Measurements from ENCODE around the gene DPH1.

DPH1 gene

GRCh38 chr17:2027528-2028233 is 2.3 kb upstream of the DPH1 start:
- DNase-seq = no peak

GRCh38 chr17:2028234-2028614 is 1.7 kb upstream of the DPH1 start:
- DNase-seq = no peak

- no peak for DNase-seq
Measured at GRCh38 chr17:2028737-2029136, 1.2 kb upstream of the DPH1 start.

- DNase-seq = peak; percentile 64
Measured at GRCh38 chr17:2030779-2031163, 818 bp downstream of the DPH1 start.

- DNase-seq = no peak
Measured at GRCh38 chr17:2033153-2033552, 3.2 kb downstream of the DPH1 start.

- no peak for DNase-seq
Measured at GRCh38 chr17:2034157-2034556, 4.2 kb downstream of the DPH1 start.

GRCh38 chr17:2034806-2035540 is 5.0 kb downstream of the DPH1 start:
- DNase-seq = no peak

- no peak for DNase-seq
Measured at GRCh38 chr17:2035541-2036488, 5.9 kb downstream of the DPH1 start.

- DNase-seq = no peak
Measured at GRCh38 chr17:2037155-2037554, 7.2 kb downstream of the DPH1 start.

- no peak for DNase-seq
Measured at GRCh38 chr17:2040219-2040827, 10.4 kb downstream of the DPH1 start.

- no peak for DNase-seq
Measured at GRCh38 chr17:2040942-2041560, 11.1 kb downstream of the DPH1 start.

- peak; percentile 96 for DNase-seq
Measured at GRCh38 chr17:2041561-2042389, 11.8 kb downstream of the DPH1 start, which contains the start of gene OVCA2. Gene OVCA2, plus strand, starts transcription at chr17:2042022. Its CDS starts 26 bp downstream, at chr17:2042048.

GRCh38 chr17:2042390-2042847 is 12.5 kb downstream of the DPH1 start:
- no peak for DNase-seq

- DNase-seq = no peak
Measured at GRCh38 chr17:2042933-2043332, 13.0 kb downstream of the DPH1 start.

GRCh38 chr17:2043785-2044184 is 13.8 kb downstream of the DPH1 start:
- no peak for DNase-seq

GRCh38 chr17:2044263-2044894 is 14.4 kb downstream of the DPH1 start:
- no peak for DNase-seq

- no peak for DNase-seq
Measured at GRCh38 chr17:2047590-2047989, 17.6 kb downstream of the DPH1 start.

GRCh38 chr17:2048805-2049204 is 18.9 kb downstream of the DPH1 start:
- no peak for DNase-seq

- DNase-seq = peak; percentile 92
Measured at GRCh38 chr17:2049333-2050299, 19.7 kb downstream of the DPH1 start.
